Left kidney (tissue), 2 donors: ENCODE results near the gene RAB42. TPM values are rescaled to one million over a fixed set of nuclear protein-coding genes. Genes with fewer than 3 reads are reported as not detected.
"Not testable (repeated sequence)": the region's sequence is repeated elsewhere in the genome, so short reads cannot be mapped to it uniquely, and the experiment has no call there.

Source experiments
- DNase-seq: peaks from one replicate; pipeline ENCODE4 v3.0.0-alpha.2; 2013
- polyA plus RNA-seq: library from polyadenylated mRNA; unstranded; fragments of 120-200 nt; gene quantifications from one replicate; pipeline ENCODE4 v1.2.1, GENCODE V29; 2013; ENCODE audit not compliant: insufficient read length

Gene RAB42
- polyA plus RNA-seq, 1 donor = 2.0 TPM

- no peak for DNase-seq
Measured at GRCh38 chr1:28582248-28582615, 9.8 kb upstream of the RAB42 start.

- DNase-seq = not testable (repeated sequence)
Measured at GRCh38 chr1:28586585-28587391, 5.3 kb upstream of the RAB42 start.

- no peak for DNase-seq
Measured at GRCh38 chr1:28592321-28593071, 431 bp downstream of the RAB42 start.

GRCh38 chr1:28593988-28594356, 1.9 kb downstream of the RAB42 start:
- DNase-seq = not testable (repeated sequence)

- not testable (repeated sequence) for DNase-seq
Measured at GRCh38 chr1:28594686-28595411, 2.8 kb downstream of the RAB42 start.

GRCh38 chr1:28595412-28596191, 3.5 kb downstream of the RAB42 start:
- DNase-seq = no peak

- DNase-seq = not testable (repeated sequence)
Measured at GRCh38 chr1:28596276-28596675, 4.2 kb downstream of the RAB42 start.

- DNase-seq = no peak
Measured at GRCh38 chr1:28601696-28602095, 9.6 kb downstream of the RAB42 start.

GRCh38 chr1:28602536-28603439, 10.7 kb downstream of the RAB42 start:
- peak; percentile 79 for DNase-seq

GRCh38 chr1:28604411-28604810, 12.3 kb downstream of the RAB42 start:
- no peak for DNase-seq

GRCh38 chr1:28604962-28605361, 12.9 kb downstream of the RAB42 start:
- DNase-seq = no peak

GRCh38 chr1:28606771-28607170, 14.7 kb downstream of the RAB42 start:
- no peak for DNase-seq

- DNase-seq = no peak
Measured at GRCh38 chr1:28613175-28613574, 21.1 kb downstream of the RAB42 start.

GRCh38 chr1:28631713-28632112, 39.6 kb downstream of the RAB42 start:
- no peak for DNase-seq

- no peak for DNase-seq
Measured at GRCh38 chr1:28632560-28632959, 40.5 kb downstream of the RAB42 start.

GRCh38 chr1:28640766-28641165, 48.7 kb downstream of the RAB42 start:
- DNase-seq = no peak

- DNase-seq = peak; percentile 32
Measured at GRCh38 chr1:28642056-28642846, 50.2 kb downstream of the RAB42 start.

GRCh38 chr1:28642847-28643635, 51.0 kb downstream of the RAB42 start, which contains the start of gene TAF12:
TAF12 (minus strand) TSS chr1:28643067; CDS start chr1:28622081, 20,986 bp downstream.
- DNase-seq = peak; percentile 93

GRCh38 chr1:28644494-28644893, 52.4 kb downstream of the RAB42 start:
- no peak for DNase-seq
